HG02884 (cell line): ENCODE results near the gene FLCN.
A peak's percentile ranks its signal among the peaks of the same experiment; 100 is the strongest.
"Not testable (repeated sequence)": the region's sequence is repeated elsewhere in the genome, so short reads cannot be mapped to it uniquely, and the experiment has no call there.

Experiments
- ATAC-seq: cut with Tn5 transposase; IDR thresholded peaks from one replicate; pipeline ENCODE4 v1.9.1; 2021; ENCODE audit warnings: mild to moderate bottlenecking, moderate library complexity; ENCODE audit not compliant: unreplicated experiment

Gene FLCN

DNA sequence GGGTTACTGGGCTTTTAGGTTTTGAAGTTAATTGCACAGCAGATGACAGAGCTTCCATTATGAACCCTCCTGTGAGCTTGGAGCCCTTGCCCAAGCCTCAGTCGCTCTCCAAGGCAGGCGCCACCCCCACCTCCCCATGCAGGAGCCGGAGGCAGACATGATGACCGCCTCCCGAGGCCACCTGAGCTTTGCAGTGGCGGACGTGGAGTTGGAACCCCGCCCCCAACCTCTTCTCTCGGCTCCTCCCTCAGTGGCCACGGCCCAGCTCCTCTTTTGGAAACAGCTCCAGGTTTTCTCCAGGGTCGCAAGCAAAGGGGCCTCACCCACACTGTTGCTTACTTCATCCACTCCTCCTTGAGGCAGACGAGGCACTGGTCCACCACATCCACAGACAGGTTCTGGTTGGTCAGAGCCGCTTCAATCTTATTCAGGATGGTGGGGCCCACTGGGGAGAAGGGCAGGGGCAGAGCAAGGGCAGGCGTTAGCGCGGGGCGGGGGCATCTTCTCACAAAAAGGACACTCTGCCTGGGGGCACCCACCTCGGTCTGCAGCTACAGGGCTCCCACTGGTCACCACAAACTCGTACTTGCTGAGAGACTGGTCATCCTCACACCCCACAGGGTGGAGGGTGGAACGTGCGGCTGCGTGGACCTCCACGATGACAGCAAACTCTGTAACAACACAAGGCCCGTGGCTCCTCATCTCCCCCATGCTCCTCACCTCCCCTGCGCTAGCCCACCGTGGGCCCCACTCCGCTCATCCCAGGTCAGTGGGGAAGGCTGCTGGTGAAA is 22.1 kb downstream of the FLCN start:
- no peak for ATAC-seq

GRCh38 chr17:17213775-17214174 is 23.2 kb downstream of the FLCN start:
- ATAC-seq, result no peak

- ATAC-seq, result no peak
Observed at GRCh38 chr17:17207998-17208397, 29.0 kb downstream of the FLCN start.

GRCh38 chr17:17206913-17207335 is 30.0 kb downstream of the FLCN start:
- no peak for ATAC-seq

DNA sequence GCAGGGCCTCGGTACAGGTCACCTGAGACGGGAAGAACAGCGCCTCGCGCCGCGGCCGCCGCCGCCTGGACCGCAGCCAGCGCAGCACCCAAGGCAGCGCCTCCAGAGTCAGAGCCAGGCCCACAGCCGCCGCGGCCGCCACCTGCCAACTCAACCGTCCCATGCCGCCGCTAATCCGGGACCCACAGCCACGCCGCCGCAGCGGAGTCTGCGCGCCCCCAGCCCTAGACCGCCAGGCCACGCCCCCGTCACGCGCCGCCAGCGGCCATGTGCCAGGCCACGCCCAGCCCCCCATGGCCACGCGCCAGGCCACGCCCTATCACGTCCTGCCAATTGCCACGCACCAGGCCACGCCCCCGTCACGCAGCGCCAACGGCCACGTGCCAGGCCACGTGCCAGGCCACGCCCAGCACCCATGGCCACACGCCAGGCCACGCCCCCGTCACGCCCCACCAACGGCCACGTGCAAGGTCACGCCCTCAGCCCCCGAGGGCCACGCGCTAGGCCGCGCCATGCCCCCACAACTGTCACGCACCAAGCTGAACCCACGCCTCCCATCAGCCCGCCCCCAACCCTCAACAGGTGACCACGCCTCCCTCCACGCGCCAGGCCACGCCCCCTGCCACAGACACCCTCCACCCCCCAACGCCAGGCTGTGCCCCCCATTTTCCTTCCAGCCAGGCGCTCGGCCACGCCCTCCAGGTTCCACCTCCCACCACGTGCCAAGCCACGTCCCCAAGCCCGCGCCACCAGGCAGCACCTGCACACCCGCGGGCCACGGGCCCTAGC is 30.6 kb downstream of the FLCN start, which contains the start of gene PLD6:
Gene PLD6 (minus strand): TSS at position 210 of the 789 bp plus-strand sequence. CDS start 47 bp downstream, at position 163.
- peak; percentile 41 for ATAC-seq

DNA sequence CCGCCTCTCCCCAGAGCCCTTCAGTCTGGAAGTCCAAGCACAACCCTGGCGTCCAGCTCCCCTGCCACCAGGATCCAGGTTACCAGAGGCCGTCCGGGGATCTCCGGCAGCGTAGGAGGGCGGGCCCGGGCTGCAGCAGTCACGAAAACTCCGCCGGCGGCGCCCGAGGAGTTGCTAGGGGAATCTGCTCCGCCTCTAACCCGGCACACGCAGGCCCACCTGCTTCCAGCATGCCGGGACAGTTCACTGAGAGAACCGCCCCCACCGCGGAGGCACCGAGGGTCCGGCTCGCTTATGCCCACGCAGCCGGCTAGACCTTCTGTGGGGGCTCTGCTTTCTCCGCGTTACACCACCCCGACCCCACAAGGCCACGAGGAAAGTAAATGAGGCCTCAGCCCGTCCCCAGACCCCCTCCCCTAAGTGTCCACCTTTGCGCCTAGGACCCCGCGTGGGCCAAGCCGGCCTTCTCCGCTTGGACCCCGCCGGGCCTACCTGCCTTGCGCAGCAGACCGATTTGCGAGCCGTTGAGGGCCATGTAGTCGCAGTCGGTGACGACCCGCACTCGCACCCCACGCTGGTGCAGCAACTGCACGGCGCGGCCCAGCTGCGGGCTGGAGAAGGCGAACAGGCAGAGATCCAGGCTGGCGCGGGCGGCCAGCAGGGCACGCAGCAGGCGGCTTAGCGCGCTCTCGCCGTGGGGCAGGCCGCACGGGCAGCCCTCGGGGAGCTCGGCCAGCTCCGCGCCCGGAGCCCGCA is 31.4 kb downstream of the FLCN start:
- ATAC-seq, result peak; percentile 27

GRCh38 chr17:17204635-17205231 is 32.2 kb downstream of the FLCN start:
- ATAC-seq, result no peak

DNA sequence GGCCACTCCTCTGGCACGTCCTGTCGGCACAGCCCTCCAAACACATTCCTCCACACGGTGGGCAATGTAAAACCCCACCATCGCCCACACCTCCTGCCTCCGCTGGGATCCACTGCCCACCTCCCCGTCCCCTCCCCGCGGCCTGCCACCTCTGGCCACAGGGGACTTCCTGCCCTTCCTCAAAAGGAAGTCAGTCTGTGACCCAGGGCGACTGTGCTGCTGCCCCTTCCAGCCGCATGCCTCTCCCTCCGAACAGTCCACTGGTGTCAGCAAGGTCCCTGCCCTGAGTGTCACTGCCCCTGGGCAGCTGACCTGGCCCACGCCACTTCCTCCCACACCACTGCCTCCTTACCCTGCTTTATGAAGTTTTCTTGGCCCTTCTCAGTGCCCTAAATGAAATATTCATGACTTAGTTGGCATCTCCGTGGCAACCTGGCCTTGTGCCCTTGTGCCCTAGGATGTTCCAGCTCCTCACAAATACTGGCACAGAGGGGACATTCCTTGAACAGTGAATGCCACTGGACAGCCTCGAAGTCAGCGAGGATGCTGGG is 32.9 kb downstream of the FLCN start:
- ATAC-seq, result no peak

GRCh38 chr17:17203173-17203730 is 33.7 kb downstream of the FLCN start:
- ATAC-seq, result no peak

- ATAC-seq, result no peak
Observed at GRCh38 chr17:17201907-17202306, 35.1 kb downstream of the FLCN start.

DNA sequence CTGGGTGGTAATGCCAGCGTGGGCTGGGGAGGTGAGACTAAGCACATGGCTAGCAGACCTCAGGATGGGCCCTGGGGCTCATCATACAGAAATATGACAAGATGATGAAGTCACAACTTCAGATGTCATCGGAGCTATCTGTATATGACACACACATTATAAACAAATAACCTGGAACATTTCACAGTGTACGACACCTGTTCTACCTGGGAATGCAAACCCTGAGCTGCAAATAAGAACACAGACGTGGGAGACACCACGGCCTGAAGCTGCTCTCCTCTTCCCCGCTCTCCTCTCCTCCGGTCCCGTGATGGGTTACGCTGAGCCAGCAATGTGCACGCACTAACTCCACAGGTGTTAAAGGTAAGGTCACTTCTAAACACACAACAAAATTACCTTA is 35.7 kb downstream of the FLCN start:
- no peak for ATAC-seq

DNA sequence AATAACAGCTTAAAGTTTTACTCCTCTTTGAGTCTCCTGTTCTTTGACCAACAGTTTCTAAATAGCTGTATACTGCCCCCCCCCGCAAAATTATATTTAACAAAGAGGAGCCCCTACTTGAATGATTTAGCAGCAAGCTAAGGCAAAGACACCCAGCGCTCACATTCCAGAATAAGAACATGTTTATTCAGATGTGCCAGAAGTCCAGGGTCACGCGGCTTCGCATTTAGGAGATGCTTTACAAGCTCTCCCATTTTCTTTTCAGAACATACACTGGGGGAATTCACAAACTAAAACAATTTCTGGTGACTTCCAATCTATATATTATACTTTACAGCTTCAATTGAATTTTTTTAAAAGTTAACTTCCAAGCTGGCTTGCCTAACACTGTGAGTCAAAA is 36.1 kb downstream of the FLCN start:
- ATAC-seq, result no peak

DNA sequence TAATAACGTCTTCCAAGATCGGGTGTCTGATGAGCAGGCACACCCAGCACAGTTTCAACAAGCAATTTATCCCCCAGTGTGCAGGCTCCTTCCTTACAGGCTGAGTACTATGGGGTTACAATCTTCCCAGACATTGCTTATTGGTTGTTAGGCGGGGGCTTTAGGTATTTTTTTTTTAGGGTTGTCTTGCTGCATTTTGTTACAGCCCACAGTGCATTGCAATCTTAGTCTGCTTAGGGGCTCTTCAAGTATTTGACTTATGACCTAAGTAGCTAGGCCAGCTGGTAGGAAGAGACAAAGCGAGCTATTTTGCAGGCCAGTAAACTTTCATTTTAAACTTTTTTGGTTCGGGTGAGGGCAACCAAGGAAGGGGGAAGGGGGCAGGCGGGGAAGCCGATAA is 36.7 kb downstream of the FLCN start:
- ATAC-seq, result no peak

DNA sequence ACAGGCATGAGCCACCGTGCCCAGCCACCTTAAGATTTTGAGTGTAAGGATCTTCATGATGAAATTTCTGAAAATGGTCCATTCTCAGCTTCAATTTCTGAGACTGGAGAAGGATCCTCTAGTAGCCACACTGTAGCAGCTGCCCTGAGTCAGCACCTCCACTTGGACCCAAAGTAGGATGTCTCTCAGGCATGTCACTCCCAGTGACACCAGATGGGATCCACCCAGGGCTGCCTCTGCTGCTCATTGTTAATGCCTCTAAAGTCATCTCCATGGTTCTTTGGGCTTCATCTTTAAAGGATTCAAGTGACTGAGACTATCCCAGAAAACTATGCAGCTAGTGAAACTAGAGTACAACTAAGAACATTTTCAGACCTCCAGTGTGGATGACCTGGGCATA is 38.7 kb downstream of the FLCN start:
- ATAC-seq, result no peak

DNA sequence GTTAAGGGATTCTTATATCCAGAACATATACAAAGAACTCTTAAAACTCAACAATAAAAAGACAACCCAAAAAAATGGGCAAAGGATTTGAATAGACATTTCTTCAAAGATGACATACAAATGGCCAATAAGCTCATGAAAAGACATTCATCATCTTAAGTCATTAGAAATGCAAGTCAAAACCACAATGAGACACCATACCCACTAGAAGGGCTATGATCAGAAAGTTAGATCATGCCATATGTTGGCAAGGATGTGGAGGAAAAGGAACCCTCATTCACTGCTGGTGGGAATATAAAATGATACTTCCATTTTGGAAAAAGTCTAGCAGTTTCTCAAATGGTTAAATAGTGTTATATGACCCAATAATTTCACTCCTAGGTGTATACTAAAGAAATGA is 40.2 kb downstream of the FLCN start:
- no peak for ATAC-seq

DNA sequence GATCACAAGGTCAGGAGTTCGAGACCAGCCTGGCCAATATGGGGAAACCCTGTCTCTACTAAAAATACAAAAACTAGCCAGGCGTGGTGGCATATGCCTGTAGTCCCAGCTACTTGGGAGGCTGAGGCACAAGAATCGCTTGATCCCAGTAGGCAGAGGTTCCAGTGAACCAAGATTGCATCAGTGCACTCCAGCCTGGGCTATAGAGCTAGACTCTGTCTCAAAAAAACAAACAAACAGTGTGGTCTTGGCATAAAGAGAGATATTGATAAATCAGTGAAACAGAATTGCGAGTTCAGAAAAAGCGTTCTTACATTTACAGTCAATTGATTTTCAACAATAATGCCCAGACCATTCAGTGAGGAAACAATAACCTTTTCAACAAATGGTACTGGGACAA is 41.5 kb downstream of the FLCN start:
- ATAC-seq, result not testable (repeated sequence)

DNA sequence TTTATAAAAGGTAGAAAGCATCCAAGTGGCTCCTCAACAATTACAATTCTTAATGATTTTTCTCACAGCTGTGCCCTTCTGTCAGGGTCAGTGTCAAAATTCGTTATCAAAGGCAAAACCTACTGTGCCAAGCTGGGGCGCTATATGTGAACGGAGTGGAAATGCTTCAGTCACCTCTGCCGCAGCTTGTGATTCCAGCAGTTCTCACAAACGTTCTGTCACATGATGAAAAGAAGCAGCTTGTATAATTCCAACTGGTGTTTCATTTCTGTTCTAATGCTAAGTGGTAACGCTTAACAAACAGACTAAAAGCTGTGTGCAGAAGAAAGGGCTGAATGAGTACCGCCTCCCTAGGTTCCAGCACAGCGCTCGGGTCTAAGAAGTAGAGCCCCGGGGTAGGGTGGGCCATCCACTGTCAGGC is 45.0 kb downstream of the FLCN start:
- ATAC-seq, result no peak

GRCh38 chr17:17191346-17191792 is 45.6 kb downstream of the FLCN start:
- ATAC-seq, result no peak

DNA sequence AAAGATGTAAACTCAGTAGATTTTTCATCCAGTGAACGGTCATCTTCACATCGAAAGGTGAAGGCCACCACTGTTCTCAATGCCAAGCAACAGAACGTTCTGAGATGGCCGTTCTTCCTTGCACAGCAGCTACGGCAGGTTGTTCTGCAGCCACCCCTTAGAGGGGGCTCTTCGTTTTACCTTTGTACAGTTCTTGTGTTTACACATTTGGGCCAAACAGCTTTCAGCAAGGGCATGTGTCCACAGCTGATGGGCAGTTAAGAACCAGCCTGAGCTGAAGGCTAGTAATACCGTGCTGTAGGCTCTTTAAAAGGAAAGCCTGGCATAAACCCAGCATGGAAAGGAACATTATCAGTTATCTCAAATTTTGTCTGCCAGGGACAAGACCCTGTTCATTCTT is 46.8 kb downstream of the FLCN start:
- ATAC-seq, result no peak

DNA sequence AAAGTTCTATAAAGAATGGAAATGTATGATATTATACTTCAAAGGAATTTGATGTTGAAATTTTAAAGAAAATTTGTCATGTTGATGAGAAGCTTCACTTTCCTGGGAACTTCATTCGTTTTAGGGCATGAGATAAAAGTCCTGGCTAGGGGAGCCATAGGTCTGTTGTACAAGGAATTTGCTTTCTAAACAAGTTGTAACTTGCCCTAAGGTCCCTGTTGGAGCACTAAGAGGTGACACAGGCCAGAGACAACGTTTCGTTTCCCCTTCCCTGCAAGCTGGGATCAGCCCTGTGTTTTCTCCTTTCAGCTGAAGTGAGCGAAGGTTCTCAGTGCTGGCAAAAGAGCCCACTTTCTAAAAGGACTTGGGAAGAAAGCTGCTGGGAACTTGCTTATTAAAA is 47.4 kb downstream of the FLCN start:
- no peak for ATAC-seq
